NCI-H748 treated with DMSO at 0.1 percent for 48 hours (cell line): Measurements from ENCODE around the gene NOTCH3.

Source experiments
- DNase-seq: peaks from one replicate; lab custom pipeline; 2025; lab: John Stamatoyannopoulos, UW

Gene NOTCH3

GRCh38 chr19:15159251-15159650, 41.5 kb downstream of the NOTCH3 start:
- DNase-seq: no peak

DNA sequence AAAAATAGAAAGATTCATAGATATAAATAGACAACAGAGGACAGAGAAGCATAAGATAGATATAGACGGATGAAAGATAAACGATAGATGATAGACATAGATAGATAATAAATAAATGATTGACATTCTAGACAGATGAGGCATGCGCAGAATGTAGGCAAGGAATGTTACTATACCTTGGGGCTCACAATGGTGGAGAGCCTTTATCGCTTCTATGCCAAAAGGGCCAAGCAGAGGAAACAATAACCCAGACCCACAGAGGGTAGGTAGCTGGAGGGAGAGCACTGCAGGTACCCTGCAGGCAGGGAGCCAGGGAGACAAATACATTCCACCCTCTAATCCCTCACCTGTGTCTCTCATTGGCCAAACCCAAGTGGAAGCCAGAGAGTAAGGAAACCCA, 44.4 kb downstream of the NOTCH3 start:
- no peak for DNase-seq

GRCh38 chr19:15155296-15155695, 45.5 kb downstream of the NOTCH3 start:
- DNase-seq: no peak

GRCh38 chr19:15154002-15154612, 46.7 kb downstream of the NOTCH3 start:
- peak; percentile 2 for DNase-seq

DNA sequence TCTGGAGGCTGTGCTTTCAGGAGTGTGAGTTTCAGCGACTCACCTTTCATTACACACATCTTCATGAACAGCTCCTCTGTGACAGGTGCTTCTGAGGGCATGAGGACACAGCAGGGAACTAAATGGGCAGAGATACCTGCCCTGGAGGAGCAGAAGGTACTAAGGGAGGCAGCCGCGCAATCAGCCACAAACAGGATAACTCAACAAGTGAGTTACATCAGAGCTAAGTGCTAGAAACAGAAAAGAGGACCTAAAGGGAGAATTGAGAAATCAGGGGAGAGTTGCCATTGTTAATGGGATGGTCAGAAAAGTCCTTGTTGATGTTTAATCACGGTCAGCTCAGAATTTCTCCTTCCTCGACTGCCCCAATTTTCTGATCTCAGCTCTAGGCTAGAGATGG, 51.1 kb downstream of the NOTCH3 start:
- DNase-seq: no peak

DNA sequence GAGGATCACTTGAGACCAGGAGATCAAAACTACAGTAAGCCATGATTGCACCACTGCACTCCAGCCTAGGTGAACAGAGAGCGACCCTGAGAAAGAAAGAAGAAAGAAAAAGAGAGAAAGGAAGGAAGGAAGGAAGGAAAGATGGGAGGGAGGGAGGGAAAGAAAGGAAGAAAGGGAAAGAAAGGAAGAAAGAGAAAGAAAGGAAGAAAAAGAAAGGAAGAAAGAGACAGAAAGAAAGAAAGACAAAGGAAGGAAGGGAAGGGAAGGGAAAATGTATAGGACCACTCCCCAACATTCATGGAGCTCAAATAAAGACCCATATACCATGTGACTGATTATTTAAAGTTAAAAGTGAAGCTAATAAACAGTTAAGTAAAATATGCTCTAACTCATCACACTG, 53.7 kb downstream of the NOTCH3 start:
- DNase-seq: no peak

GRCh38 chr19:15144046-15144646, 56.6 kb downstream of the NOTCH3 start:
- no peak for DNase-seq

GRCh38 chr19:15142313-15142712, 58.5 kb downstream of the NOTCH3 start:
- no peak for DNase-seq

GRCh38 chr19:15141143-15141542, 59.7 kb downstream of the NOTCH3 start:
- DNase-seq: no peak

- DNase-seq: no peak
Observed at GRCh38 chr19:15138427-15138826, 62.4 kb downstream of the NOTCH3 start.

GRCh38 chr19:15137777-15138176, 63.0 kb downstream of the NOTCH3 start:
- no peak for DNase-seq

- DNase-seq: no peak
Observed at GRCh38 chr19:15136234-15136954, 64.4 kb downstream of the NOTCH3 start.

GRCh38 chr19:15129856-15130585, 70.8 kb downstream of the NOTCH3 start:
- no peak for DNase-seq

DNA sequence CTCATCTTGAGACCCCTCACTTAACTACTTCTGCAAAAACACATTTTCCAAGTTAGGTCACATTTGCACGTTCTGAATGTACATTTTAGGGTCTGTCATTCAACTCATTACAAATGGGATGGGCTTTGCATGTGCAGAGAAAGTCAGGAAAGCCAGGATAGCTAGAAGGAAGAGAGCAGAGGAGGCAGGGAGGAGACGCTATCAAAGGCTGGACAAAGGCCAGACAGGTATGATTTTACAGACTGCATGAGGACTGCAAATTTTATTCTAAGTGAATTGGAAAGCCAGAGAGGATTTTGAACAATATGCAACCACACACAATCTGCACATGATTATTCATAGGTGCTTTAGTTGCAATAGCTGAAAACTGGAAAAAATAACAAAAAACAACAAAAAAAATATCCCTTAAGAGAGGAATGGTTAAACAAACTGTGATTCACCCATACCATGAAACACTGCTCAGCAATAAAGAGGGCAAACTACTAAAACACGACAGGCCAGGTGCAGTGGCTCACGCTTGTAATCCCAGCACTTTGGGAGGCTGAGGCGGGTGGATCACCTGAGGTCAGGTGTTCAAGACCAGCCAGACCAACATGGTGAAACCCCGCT, 72.5 kb downstream of the NOTCH3 start:
- no peak for DNase-seq

- DNase-seq: no peak
Observed at GRCh38 chr19:15126131-15126910, 74.5 kb downstream of the NOTCH3 start.

GRCh38 chr19:15125232-15126067, 75.3 kb downstream of the NOTCH3 start:
- peak; percentile 90 for DNase-seq

DNA sequence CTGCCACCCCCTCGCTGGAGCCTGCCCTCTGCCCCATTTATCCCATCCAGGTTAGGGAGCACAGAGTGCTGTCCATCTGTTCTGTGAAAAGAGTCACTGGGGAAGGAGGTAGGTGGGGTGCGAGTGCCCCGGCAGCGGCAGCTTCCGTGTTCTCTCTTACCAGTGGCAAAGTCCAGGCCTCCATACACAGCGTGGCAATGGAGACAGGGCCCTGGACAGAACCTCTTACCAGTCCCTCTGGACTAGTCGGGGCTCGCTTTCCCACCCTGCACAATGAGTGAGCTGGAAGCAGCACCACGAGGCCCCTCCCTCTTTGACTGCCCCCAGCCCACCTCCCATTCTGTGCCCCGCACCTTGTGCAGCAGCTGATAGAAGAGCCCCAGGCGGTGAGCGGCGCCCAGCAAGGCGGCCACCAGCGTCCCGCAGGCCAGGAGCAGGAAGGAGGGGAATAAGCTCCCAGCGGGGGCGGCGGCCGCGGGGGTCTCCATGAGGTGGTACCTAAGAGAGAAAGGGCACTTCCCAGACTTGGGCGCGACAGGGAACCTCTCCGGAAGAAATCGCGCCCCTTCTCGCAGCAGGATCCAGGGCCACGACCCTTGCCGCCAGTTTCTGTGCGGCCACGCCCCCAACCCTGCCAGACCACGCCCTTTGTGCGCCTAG, 76.1 kb downstream of the NOTCH3 start:
- peak; percentile 47 for DNase-seq

DNA sequence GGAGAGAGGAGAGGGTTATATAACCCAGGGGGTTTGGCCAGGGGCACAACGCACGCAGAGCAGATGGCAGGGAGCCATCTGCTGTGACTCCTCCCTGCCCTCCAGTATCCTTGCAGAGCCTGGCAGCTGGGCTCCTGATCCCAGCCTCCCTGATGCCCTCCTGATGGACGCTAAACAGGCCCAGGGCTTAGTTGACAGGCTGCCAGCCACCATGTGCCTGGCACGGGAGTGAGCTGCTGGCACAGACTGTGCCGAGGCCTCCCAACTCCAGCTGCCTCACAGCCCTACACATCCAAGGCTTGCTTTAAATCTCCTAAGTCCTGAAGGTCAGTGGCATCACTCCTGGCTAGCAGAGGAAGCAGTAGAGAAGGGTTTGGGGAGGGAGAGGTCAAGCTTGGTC, 76.9 kb downstream of the NOTCH3 start:
- DNase-seq: no peak

DNA sequence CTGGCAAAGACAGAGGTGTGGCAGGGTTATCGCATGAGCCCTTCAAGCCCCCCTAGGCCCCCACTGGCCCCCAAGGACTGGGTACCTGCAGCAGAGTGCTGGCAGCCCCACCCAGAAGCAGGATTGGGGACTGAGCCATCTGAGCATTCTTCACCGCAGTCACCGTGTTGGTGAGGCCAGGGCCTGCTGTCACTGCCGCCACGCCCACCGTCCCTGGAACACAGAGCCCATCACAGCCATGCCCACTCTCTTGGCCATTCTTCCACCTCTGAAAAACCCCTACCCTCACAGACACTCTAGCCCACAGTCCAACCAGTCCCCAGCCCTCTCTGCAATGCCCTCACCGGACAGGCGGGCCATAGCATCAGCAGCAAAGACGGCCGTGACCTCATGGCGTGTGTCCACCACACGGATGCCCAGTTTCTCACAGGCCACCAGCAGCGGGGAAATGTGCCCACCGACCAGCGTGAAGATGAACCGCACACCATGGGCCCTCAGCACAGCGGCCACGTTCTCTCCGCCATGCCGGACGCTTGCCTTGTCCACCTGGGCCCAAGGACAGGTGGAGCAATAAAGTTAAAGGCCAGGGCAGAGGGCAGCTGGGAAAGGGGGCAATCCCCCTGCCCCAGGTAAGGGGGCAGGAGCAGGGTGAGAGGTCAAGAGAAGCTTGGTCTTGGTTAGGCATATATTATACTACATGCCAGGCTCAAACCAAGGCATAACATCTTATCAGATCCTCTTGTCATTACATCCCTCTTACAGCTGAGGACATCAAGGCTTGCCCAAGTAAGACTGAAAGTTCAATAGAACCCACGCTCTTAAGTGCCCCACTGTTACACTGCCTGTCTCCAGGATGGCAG, 77.5 kb downstream of the NOTCH3 start:
- no peak for DNase-seq
